Panc1 (cell line): ENCODE data around the gene SORL1. TPM values are rescaled to one million over a fixed set of nuclear protein-coding genes. Genes with fewer than 3 reads are reported as not detected.

Experiments
- ATAC-seq: fragments of 200-7000 bp; cut with Tn5 transposase; 2 replicates; pipeline ENCODE4 v1.9.1; 2020; ENCODE audit warnings: mild to moderate bottlenecking, moderate library complexity
- BruUV-seq: library from RNA; stranded (reverse); fragments of 400-500 nt; replicated peaks from 2 replicates; lab custom pipeline; 2021; lab: Mats Ljungman, UMichigan
- CTCF ChIA-PET: fragments of 300-600 bp; sonication (Branson Sonifier 250); formaldehyde crosslinking; loops from one replicate; lab custom pipeline; 2022; ENCODE audit warnings: antibody characterized with exemption; lab: Charles Lee
- POLR2A ChIA-PET: fragments of 300-600 bp; sonication (Branson Sonifier 250); formaldehyde crosslinking; loops from one replicate; lab custom pipeline; 2022; ENCODE audit warnings: antibody characterized with exemption; lab: Charles Lee
- DNase-seq: peaks from one replicate; pipeline ENCODE4 v3.0.0-alpha.2; 2010; ENCODE audit warnings: low read depth, low spot score
- H3K27ac ChIP-seq: 2 replicates; pipeline ENCODE4 v1.5.1; 2011; ENCODE audit warnings: mild to moderate bottlenecking, low read length, inconsistent platforms
- H3K27me3 ChIP-seq: fragments of 200-500 bp; sonication (Bioruptor generic); 2 replicates; pipeline ENCODE4 v1.6.0; 2014; ENCODE audit warnings: low read length, inconsistent platforms; ENCODE audit not compliant: control insufficient read depth, insufficient read depth
- H3K36me3 ChIP-seq: fragments of 200-500 bp; sonication (Bioruptor generic); 2 replicates; pipeline ENCODE4 v1.5.1; 2014; ENCODE audit warnings: inconsistent platforms, mild to moderate bottlenecking, low read length, moderate library complexity; ENCODE audit not compliant: control insufficient read depth, insufficient read depth
- H3K4me1 ChIP-seq: 2 replicates; pipeline ENCODE4 v1.5.1; 2011; ENCODE audit warnings: inconsistent platforms, mild to moderate bottlenecking, low read length, moderate library complexity; ENCODE audit not compliant: control insufficient read depth, insufficient read depth
- H3K4me3 ChIP-seq, 2 experiments: 2 replicates each; pipeline ENCODE4 v1.5.1; 2011 to 2012; ENCODE audit warnings: low read depth in 2 of 2, low read length in 2 of 2, mild to moderate bottlenecking in 2 of 2, inconsistent platforms in 1 of 2, moderate library complexity in 1 of 2
- H3K9me3 ChIP-seq: fragments of 200-500 bp; sonication (Bioruptor generic); 2 replicates; pipeline ENCODE4 v1.5.1; 2014; ENCODE audit warnings: low read depth, mild to moderate bottlenecking, inconsistent platforms, low read length, moderate library complexity; ENCODE audit not compliant: control insufficient read depth, insufficient read depth
- CTCF ChIP-seq: fragments of 450-650 bp; IDR thresholded peaks from 2 replicates; pipeline ENCODE4 v1.5.1; 2017; ENCODE audit warnings: mild to moderate bottlenecking
- POLR2AphosphoS5 ChIP-seq: IDR thresholded peaks from 2 replicates; pipeline ENCODE4 v1.6.1; 2012; ENCODE audit warnings: mild to moderate bottlenecking, low read depth, low read length, moderate library complexity
- REST ChIP-seq, 2 experiments: IDR thresholded peaks; 2 replicates each; pipeline ENCODE4 v1.6.1; 2011 to 2012; ENCODE audit warnings: low read depth in 2 of 2, control low read depth in 1 of 2, low read length in 1 of 2, mild to moderate bottlenecking in 1 of 2, moderate library complexity in 1 of 2; ENCODE audit not compliant: insufficient read depth in 1 of 2
- SIN3A ChIP-seq: IDR thresholded peaks from 2 replicates; pipeline ENCODE4 v1.6.1; 2012; ENCODE audit warnings: low read depth, mild to moderate bottlenecking, low read length, moderate library complexity, borderline replicate concordance; ENCODE audit not compliant: insufficient read depth
- TCF7L2 ChIP-seq: IDR thresholded peaks from 2 replicates; pipeline ENCODE4 v1.6.1; 2011; ENCODE audit warnings: mild to moderate bottlenecking, low read depth, low read length, inconsistent platforms
- in situ Hi-C: cut with HindIII; loops from 2 replicates; pipeline ENCODE4 v1.10.0; 2016; ENCODE audit warnings: low sequenced_read_pairs, low pct_unique_long_range_greater_than_20kb
- intact Hi-C: fragments of 100-400 bp; cut with micrococcal nuclease; formaldehyde crosslinking; loops from one replicate; pipeline ENCODE4 v1.10.0; 2022; ENCODE audit not compliant: unreplicated experiment
- total RNA-seq: library from RNA; stranded (reverse); gene quantifications from one replicate; pipeline ENCODE4 v1.2.1, GENCODE V29; 2021; ENCODE audit not compliant: unreplicated experiment

The SORL1 gene
- total RNA-seq, 1 experiment from 2014 or later = 36.3 TPM

- Histone ChIP-seq H3K27me3 (no peaks in the 10 kb centered on the region), H3K9me3 (no peaks in the 10 kb centered on the region), H3K36me3 (no peaks in the 10 kb centered on the region), H3K4me3 (peak overlapping the region in 1 of 2 experiments; percentile 37; a peak in 2 of 4 replicates), H3K27ac (peak overlapping the region; percentile 87), H3K4me1 (peaks cover 81% of the 10 kb centered on the region)
- no TSS peak for BruUV-seq
- DNase-seq = no peak
- no peak for ATAC-seq
- TF ChIP-seq REST (IDR thresholded peaks at IDR 0.05; ENCODE audit: insufficient read depth in 1 of 2, low read depth in 2 of 2, low read length in 1 of 2) (no peak), CTCF (no peak), SIN3A (no peak), POLR2AphosphoS5 (no peak), TCF7L2 (no peak)
- intact Hi-C loops = no loop called here
- POLR2A ChIA-PET = no interaction called here
- in situ Hi-C loops = no loop called here
- CTCF ChIA-PET = interaction anchor here (1.0 kb wide), 1 partner anchor 141 kb away, joined by 3 read pairs; no protein-coding TSS in a partner anchor
These were observed 11.7 kb downstream of the SORL1 start for GRCh38 chr11:121463689-121464335.

GRCh38 chr11:121464352-121464946 lies 12.3 kb downstream of the SORL1 start:
- Histone ChIP-seq H3K9me3 (no peaks in the 10 kb centered on the region), H3K27me3 (no peaks in the 10 kb centered on the region), H3K27ac (peak overlapping the region; percentile 87), H3K36me3 (no peaks in the 10 kb centered on the region), H3K4me1 (peaks cover 77% of the 10 kb centered on the region), H3K4me3 (peak overlapping the region in 1 of 2 experiments; percentile 37; a peak in 2 of 4 replicates)
- DNase-seq (peak; percentile 80), ATAC-seq (peak; percentile 85)
- POLR2A ChIA-PET = interaction anchor here (0.5 to 0.8 kb wide), 2 partner anchors 13 to 127 kb away, joined by 3 to 4 read pairs; no protein-coding TSS in a partner anchor
- TF ChIP-seq CTCF (no peak), REST (IDR thresholded peaks at IDR 0.05; ENCODE audit: insufficient read depth in 1 of 2, low read depth in 2 of 2, low read length in 1 of 2) (0 out of 4 replicates have a peak, but pooled peaks of 1 of the 2 experiments have one; percentile 52), SIN3A (peak; percentile 88; the same call in 1 of the 2 replicates), POLR2AphosphoS5 (peak; percentile 62; the same call in 1 of the 2 replicates), TCF7L2 (peak; percentile 93)
- in situ Hi-C loops = no loop called here
- intact Hi-C loops = no loop called here
- CTCF ChIA-PET = interaction anchor here (0.6 to 0.8 kb wide), 2 partner anchors 14 to 18 kb away, joined by 3 to 5 read pairs; no protein-coding TSS in a partner anchor
- BruUV-seq = no TSS peak
